Lower lobe of right lung (tissue), 2 donors: Measurements from ENCODE around the gene EXOC1. TPM values are rescaled to one million over a fixed set of nuclear protein-coding genes. Genes with fewer than 3 reads are reported as not detected.

Source experiments
- ATAC-seq, 2 donors: fragments of 200-7000 bp; cut with Tn5 transposase; one replicate each; pipeline ENCODE4 v1.9.1; 2020 to 2022; ENCODE audit warnings: mild to moderate bottlenecking in 2 of 2, moderate library complexity in 2 of 2
- DNase-seq: peaks from one replicate; pipeline ENCODE4 v3.0.0-alpha.2; 2020
- H3K27ac ChIP-seq: fragments of 200-600 bp; one replicate; pipeline ENCODE4 v1.8.0; 2022
- H3K27me3 ChIP-seq: fragments of 200-600 bp; one replicate; pipeline ENCODE4 v1.8.0; 2022; ENCODE audit warnings: low read depth
- H3K36me3 ChIP-seq: fragments of 200-600 bp; one replicate; pipeline ENCODE4 v1.8.0; 2022; ENCODE audit warnings: mild to moderate bottlenecking
- H3K4me1 ChIP-seq: fragments of 200-600 bp; one replicate; pipeline ENCODE4 v1.8.0; 2022
- H3K4me3 ChIP-seq: fragments of 200-600 bp; one replicate; pipeline ENCODE4 v1.8.0; 2022; ENCODE audit warnings: mild to moderate bottlenecking
- H3K9me3 ChIP-seq: fragments of 200-600 bp; one replicate; pipeline ENCODE4 v1.8.0; 2022
- intact Hi-C: fragments of 100-400 bp; cut with DNase I; formaldehyde crosslinking; loops from one replicate; pipeline ENCODE4 v1.11.0; 2022
- total RNA-seq: library from RNA; stranded (reverse); fragmentation: NEBNext Ultra II Directional; extraction: Animal tissue kit (Norgen Biotek cat#: 25700); gene quantifications from one replicate; pipeline ENCODE4 v1.2.1, GENCODE V29; 2021
- TF ChIP-seq, protein P1 (sequence below): fragments of 200-600 bp; IDR thresholded peaks from one replicate; pipeline ENCODE4 v1.8.0; 2022; ENCODE audit warnings: antibody characterized with exemption, mild to moderate bottlenecking
- donor health status: DM: no; HTN: yes; CAD: no; lungs with severe emphysema.

EXOC1 gene
- total RNA-seq, 1 donor from 2014 or later: 35.9 TPM

DNA sequence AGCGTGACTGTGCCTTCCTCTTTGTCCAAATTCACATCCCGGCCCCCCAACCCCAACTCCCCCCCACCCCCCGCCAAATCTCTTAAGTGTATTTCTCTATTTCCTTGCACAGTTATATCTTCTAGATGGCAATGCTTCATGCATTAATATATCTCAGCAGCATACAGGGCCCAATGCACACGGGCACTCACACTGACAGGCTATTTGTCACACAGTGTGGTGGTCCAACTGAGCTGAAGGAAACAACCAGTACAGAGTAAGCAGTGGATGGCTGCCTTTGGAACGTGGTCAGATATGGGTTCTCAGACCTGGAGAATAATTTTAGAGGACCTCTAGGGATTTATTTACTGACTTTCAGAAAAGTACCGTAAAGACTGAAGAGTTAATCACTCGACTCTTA is 681 bp downstream of the EXOC1 start:
- peak in 1 of 2 donors; percentile 22 for ATAC-seq
- no peaks in the 10 kb centered on the region for H3K27me3 ChIP-seq
- intact Hi-C loops: no loop called here
- H3K4me3 ChIP-seq: peak overlapping the region; percentile 91
- H3K9me3 ChIP-seq: no peaks in the 10 kb centered on the region
- peaks cover 10% of the 10 kb centered on the region for H3K36me3 ChIP-seq
- DNase-seq: no peak
- TF ChIP-seq, protein P1, sequence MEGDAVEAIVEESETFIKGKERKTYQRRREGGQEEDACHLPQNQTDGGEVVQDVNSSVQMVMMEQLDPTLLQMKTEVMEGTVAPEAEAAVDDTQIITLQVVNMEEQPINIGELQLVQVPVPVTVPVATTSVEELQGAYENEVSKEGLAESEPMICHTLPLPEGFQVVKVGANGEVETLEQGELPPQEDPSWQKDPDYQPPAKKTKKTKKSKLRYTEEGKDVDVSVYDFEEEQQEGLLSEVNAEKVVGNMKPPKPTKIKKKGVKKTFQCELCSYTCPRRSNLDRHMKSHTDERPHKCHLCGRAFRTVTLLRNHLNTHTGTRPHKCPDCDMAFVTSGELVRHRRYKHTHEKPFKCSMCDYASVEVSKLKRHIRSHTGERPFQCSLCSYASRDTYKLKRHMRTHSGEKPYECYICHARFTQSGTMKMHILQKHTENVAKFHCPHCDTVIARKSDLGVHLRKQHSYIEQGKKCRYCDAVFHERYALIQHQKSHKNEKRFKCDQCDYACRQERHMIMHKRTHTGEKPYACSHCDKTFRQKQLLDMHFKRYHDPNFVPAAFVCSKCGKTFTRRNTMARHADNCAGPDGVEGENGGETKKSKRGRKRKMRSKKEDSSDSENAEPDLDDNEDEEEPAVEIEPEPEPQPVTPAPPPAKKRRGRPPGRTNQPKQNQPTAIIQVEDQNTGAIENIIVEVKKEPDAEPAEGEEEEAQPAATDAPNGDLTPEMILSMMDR: no peak
- peak overlapping the region; percentile 93 for H3K27ac ChIP-seq
- peaks cover 20% of the 10 kb centered on the region for H3K4me1 ChIP-seq

GRCh38 chr4:55857586-55857985 is 4.1 kb downstream of the EXOC1 start:
- DNase-seq (no peak), ATAC-seq (no peak)
- intact Hi-C loops: no loop called here
- Histone ChIP-seq H3K27ac (no peak overlapping the region), H3K27me3 (no peaks in the 10 kb centered on the region), H3K9me3 (no peaks in the 10 kb centered on the region), H3K4me3 (no peak overlapping the region), H3K4me1 (peaks cover 20% of the 10 kb centered on the region), H3K36me3 (peaks cover 38% of the 10 kb centered on the region)
- TF ChIP-seq, protein P1: no peak

GRCh38 chr4:55859711-55860110 is 6.3 kb downstream of the EXOC1 start:
- H3K9me3 ChIP-seq: no peaks in the 10 kb centered on the region
- peaks cover 59% of the 10 kb centered on the region for H3K36me3 ChIP-seq
- DNase-seq: no peak
- intact Hi-C loops: no loop called here
- ATAC-seq: no peak
- no peak overlapping the region for H3K4me3 ChIP-seq
- no peaks in the 10 kb centered on the region for H3K27me3 ChIP-seq
- TF ChIP-seq, protein P1: no peak
- no peak overlapping the region for H3K27ac ChIP-seq
- peaks cover 14% of the 10 kb centered on the region for H3K4me1 ChIP-seq

GRCh38 chr4:55864577-55865223 is 11.3 kb downstream of the EXOC1 start:
- DNase-seq: no peak
- Histone ChIP-seq H3K27ac (no peak overlapping the region), H3K27me3 (no peaks in the 10 kb centered on the region), H3K4me1 (peaks cover 27% of the 10 kb centered on the region), H3K4me3 (no peak overlapping the region), H3K36me3 (peaks cover 71% of the 10 kb centered on the region), H3K9me3 (no peaks in the 10 kb centered on the region)
- no peak for ATAC-seq
- intact Hi-C loops: no loop called here
- TF ChIP-seq, protein P1: no peak

DNA sequence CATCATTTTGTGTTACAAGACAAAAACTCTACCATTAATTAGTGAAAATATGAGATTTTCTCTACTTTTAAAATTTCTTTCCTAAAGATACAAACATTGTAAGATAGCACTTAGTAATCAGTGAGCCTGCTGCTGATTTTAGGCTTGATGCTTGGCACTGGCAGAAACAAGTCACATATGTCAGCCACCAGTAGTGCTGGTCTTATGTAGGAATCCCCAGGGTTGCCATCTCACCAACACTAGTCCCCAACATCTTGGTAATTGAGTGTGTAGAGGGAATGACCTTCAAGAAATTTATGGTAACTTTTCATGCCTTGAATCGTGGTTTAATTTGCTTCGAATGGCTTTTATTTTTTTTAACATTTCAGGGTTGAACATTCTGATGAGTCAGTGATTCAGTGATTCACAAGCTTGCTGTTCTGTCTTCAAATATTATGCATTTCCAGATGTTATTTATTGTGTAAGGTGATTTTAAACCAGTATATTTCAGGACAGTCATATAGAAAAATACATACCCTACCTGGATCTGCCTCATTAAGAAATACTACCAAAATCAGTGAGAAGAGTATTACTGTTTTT is 11.9 kb downstream of the EXOC1 start:
- Histone ChIP-seq H3K36me3 (peaks cover 71% of the 10 kb centered on the region), H3K27ac (no peak overlapping the region), H3K9me3 (no peaks in the 10 kb centered on the region), H3K4me1 (peaks cover 27% of the 10 kb centered on the region), H3K4me3 (no peak overlapping the region), H3K27me3 (no peaks in the 10 kb centered on the region)
- TF ChIP-seq, protein P1: no peak
- no peak for DNase-seq
- intact Hi-C loops: no loop called here
- no peak for ATAC-seq
